HEK293T (cell line): ENCODE measurements around the gene TPD52L2.

Experiments used
- BHLHE40 ChIP-seq: fragments of 450-650 bp; IDR thresholded peaks from 2 replicates; pipeline ENCODE4 v1.6.1; 2016; ENCODE audit warnings: mild to moderate bottlenecking, moderate library complexity, borderline replicate concordance
- CTBP1 ChIP-seq: fragments of 450-650 bp; IDR thresholded peaks from 2 replicates; pipeline ENCODE4 v1.6.1; 2016; ENCODE audit warnings: borderline replicate concordance
- ELF4 ChIP-seq: fragments of 450-650 bp; IDR thresholded peaks from 2 replicates; pipeline ENCODE4 v1.6.1; 2017; ENCODE audit warnings: antibody characterized with exemption
- FOXK2 ChIP-seq: fragments of 450-650 bp; IDR thresholded peaks from 2 replicates; pipeline ENCODE4 v1.6.1; 2016; ENCODE audit warnings: mild to moderate bottlenecking
- FOXM1 ChIP-seq: fragments of 450-650 bp; IDR thresholded peaks from 2 replicates; pipeline ENCODE4 v1.6.1; 2017; ENCODE audit warnings: mild to moderate bottlenecking, borderline replicate concordance
- HDGF ChIP-seq: fragments of 450-650 bp; IDR thresholded peaks from 2 replicates; pipeline ENCODE4 v1.6.1; 2017; ENCODE audit warnings: antibody characterized with exemption, borderline replicate concordance
- NFRKB ChIP-seq: fragments of 450-650 bp; IDR thresholded peaks from 2 replicates; pipeline ENCODE4 v1.6.1; 2016; ENCODE audit warnings: mild to moderate bottlenecking, moderate library complexity
- PKNOX1 ChIP-seq: fragments of 450-650 bp; IDR thresholded peaks from 2 replicates; pipeline ENCODE4 v1.6.1; 2016
- SP1 ChIP-seq: fragments of 450-650 bp; IDR thresholded peaks from 2 replicates; pipeline ENCODE4 v1.6.1; 2017
- SUZ12 ChIP-seq: fragments of 450-650 bp; IDR thresholded peaks from 2 replicates; pipeline ENCODE4 v1.6.1; 2016; ENCODE audit warnings: mild to moderate bottlenecking
- TARDBP ChIP-seq: fragments of 450-650 bp; IDR thresholded peaks from 2 replicates; pipeline ENCODE4 v1.6.1; 2016
- ZNF384 ChIP-seq: fragments of 450-650 bp; IDR thresholded peaks from 2 replicates; pipeline ENCODE4 v1.6.1; 2016

- TF ChIP-seq SP1 (no peak), TARDBP (no peak), FOXM1 (no peak), ZNF384 (no peak), HDGF (no peak), ELF4 (no peak), BHLHE40 (no peak), NFRKB (no peak), FOXK2 (no peak), CTBP1 (no peak), SUZ12 (no peak), PKNOX1 (no peak)
Measured at GRCh38 chr20:63903796-63904561, 38.9 kb downstream of the TPD52L2 start.
